SK-MEL-5 (cell line): Measurements from ENCODE around the gene MYG1. TPM values are rescaled to one million over a fixed set of nuclear protein-coding genes. Genes with fewer than 3 reads are reported as not detected.
A peak's percentile ranks its signal among the peaks of the same experiment; 100 is the strongest.

Experiments
- DNase-seq: peaks from one replicate; pipeline ENCODE4 v3.0.0-alpha.2; 2016; ENCODE audit warnings: low read depth, low spot score
- in situ Hi-C: cut with HindIII; loops from 2 replicates; pipeline ENCODE4 v1.10.0; 2016; ENCODE audit warnings: low sequenced_read_pairs, high pct_unique_total_duplicates, low pct_unique_long_range_greater_than_20kb
- total RNA-seq: library from RNA; depleted of rRNA; stranded (reverse); fragments of >200 nt; shearing (Covaris generic); gene quantifications from 2 replicates; pipeline ENCODE4 v1.2.3, GENCODE V29; 2014; rRNA removed

Gene MYG1
- total RNA-seq, 1 experiment from 2014 or later, result 59.4 TPM

DNA sequence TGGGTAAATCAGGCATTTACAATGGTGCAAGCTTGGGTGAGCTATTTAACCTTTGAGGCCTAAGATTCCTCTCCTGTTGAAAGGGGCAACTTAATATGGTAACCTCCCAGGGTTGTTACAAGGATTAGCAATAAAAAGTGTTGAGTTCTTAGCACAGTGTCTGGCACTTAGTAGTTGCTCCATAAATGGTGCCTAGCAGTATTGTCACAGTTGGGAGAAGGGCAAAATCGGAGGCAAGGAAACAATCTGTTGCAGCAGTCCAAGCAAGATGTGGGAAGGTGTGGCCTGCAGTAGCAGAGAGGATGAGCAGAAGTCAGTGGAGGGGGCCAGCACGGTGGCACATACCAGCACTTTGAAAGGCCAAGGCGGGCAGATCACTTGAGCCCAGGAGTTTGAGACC, 44.0 kb downstream of the MYG1 start:
- DNase-seq, result no peak
- in situ Hi-C loops, result no loop called here

DNA sequence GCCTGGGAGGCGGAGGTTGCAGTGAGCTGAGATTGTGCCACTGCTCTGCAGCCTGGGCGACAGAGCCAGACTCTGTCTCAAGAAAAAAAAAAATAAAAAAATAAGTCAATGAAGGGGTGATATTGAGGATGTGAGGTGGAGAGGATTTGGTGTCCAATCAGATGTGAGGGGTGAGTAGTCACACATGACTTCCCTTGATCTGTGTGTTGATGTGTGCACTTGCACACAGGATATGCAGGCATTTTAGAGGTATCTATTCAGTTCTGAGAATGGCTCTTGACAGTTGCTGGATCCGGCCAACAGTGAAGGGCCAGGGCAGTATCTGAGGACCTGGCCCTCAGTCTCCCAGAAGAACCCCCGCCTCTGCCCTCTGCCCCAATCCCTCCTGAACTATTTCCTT, 44.5 kb downstream of the MYG1 start:
- no peak for DNase-seq
- in situ Hi-C loops, result no loop called here

DNA sequence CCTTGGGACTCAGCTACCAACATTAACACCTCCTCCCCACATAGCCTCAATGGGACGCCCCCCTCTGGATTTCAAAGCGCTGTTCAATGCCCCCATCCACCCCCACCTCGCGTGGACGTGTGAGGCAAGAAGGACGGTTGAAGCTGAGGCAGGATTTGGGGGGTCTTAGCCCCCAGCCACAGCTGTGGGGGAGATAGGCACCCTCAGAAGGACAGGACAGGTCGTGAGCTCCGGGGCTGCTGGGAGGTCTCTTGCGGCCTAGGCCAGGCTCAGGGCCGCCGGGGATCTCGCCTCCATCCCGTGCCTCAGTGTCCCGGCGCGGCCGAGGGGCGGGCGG, 45.0 kb downstream of the MYG1 start:
- in situ Hi-C loops, result no loop called here
- no peak for DNase-seq

GRCh38 chr12:53344824-53345485, 45.5 kb downstream of the MYG1 start:
- in situ Hi-C loops, result no loop called here
- peak; percentile 72 for DNase-seq

GRCh38 chr12:53345486-53346188, 46.1 kb downstream of the MYG1 start:
- DNase-seq, result no peak
- in situ Hi-C loops, result no loop called here

DNA sequence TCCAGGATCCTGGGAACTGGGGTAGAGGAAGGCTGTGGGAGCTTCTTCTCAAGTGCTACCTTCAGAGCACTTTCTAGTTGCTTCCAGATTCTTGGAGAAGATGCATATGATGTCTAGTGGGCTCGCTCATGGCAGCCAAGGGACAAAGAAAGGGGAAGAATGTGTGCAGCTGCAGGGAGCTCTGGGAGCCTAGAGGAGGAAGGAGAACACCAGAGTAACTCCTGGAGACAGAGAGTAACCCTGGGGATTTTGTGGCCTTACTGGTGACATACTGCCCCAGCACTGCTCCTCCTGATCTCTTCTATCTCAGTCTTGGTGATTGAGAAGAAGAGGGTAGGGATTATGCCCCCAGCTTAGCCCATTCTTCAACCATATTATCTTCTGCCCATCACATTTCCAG, 47.0 kb downstream of the MYG1 start:
- in situ Hi-C loops, result no loop called here
- DNase-seq, result no peak

GRCh38 chr12:53347905-53348304, 48.4 kb downstream of the MYG1 start:
- in situ Hi-C loops, result no loop called here
- no peak for DNase-seq

DNA sequence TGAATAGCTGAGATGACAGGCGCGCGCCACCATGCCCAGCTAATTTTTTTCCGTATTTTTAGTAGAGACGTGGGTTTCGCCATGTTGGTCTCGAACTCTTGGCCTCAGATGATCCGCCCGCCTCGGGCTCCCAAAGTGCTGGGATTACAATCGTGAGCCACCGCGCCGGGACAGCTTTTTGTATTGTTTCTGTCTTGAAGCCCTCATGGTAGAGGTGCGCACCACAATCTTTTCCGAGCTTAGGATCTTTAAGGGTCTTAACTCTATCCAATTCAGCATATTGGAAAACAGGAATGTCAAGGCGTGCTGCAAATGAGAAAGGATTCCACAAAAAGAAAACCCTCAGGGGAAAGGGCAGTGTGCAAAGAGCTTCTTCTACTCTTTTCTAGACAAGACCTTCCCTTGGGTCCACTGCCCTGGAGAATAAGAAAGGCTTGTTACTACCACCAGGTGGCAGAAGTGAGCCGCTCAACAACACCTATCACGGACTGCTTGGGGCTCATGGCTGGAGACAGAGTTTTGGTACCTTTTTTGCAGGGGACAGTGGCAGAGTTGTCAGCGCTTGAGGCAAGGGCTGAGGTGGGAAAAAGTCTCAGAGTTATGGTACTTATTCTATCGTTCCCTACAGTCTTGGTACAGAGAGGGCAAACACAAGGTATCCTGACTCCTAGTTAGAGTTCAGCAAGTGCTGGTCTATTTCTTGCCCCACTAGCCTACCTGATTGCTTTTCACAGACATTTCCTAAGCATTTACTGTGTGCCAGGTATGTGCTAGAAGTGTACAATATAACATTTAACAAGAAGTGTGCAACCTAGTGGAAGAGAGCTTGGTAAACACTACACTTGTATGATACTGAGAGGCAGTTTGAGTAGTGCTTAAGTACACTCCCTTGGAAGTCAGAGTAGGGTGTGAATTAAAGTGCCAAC, 53.1 kb downstream of the MYG1 start:
- in situ Hi-C loops, result no loop called here

DNA sequence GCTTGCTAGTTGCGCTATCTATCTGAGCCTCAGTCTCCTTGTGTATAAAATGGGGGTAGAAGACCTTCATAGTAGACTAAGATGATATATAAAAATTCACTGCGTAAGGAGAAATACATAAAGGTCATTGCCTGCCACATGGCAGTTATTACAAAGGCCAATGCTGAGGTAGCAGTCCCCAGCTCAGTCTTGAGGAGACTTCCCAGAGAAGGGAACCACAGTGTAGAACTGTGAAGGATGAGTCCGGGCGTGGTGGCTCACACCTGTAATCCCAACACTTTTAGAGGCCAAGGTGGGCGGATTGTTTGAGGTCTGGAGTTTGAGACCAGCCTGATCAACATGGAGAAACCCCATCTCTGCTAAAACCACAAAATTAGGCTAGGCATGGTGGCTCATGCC, 53.8 kb downstream of the MYG1 start:
- in situ Hi-C loops, result no loop called here

More for the DNA sequence above, 53.1 kb downstream of the MYG1 start:
- DNase-seq, result peak; percentile 95

GRCh38 chr12:53355121-53355520, 55.6 kb downstream of the MYG1 start:
- in situ Hi-C loops, result no loop called here
- no peak for DNase-seq

More for the DNA sequence above, 53.8 kb downstream of the MYG1 start:
- no peak for DNase-seq

Other genes with a start within 250 kb of the MYG1 start
- gene TNS2, start 249.6 kb upstream of the MYG1 start, total RNA-seq, result 13.9 and 15.9 TPM in 2 replicates
- gene SPRYD3, start 220.3 kb upstream of the MYG1 start, total RNA-seq, result 31.8 and 32.4 TPM in 2 replicates
- 1.7 and 1.9 TPM in 2 replicates for gene IGFBP6, start 202.0 kb upstream of the MYG1 start, total RNA-seq
- gene SOAT2, start 196.2 kb upstream of the MYG1 start, total RNA-seq, result not detected in 2 replicates
- 11.7 and 16.6 TPM in 2 replicates for gene ZNF740, start 119.0 kb upstream of the MYG1 start, total RNA-seq
- 1.7 and 6.1 TPM in 2 replicates for gene CSAD, start 118.8 kb upstream of the MYG1 start, total RNA-seq
- gene ITGB7, start 92.4 kb upstream of the MYG1 start, total RNA-seq, result 18.8 and 29.2 TPM in 2 replicates
- 5.6 and 7.0 TPM in 2 replicates for gene RARG, start 67.5 kb upstream of the MYG1 start, total RNA-seq
- gene ESPL1, start 31.4 kb upstream of the MYG1 start, total RNA-seq, result 8.3 and 9.2 TPM in 2 replicates
- 531 and 559 TPM in 2 replicates for gene PFDN5, start 4.2 kb upstream of the MYG1 start, total RNA-seq
- gene AAAS, start 21.9 kb downstream of the MYG1 start, total RNA-seq, result 72.2 and 73.3 TPM in 2 replicates
- not detected in 2 replicates for gene SP7, start 36.7 kb downstream of the MYG1 start, total RNA-seq
- gene SP1, start 80.5 kb downstream of the MYG1 start, total RNA-seq, result 38.9 and 40.5 TPM in 2 replicates
- 0.13 TPM in 1 of 2 replicates, not detected in the other for gene AMHR2, start 124.2 kb downstream of the MYG1 start, total RNA-seq
- gene PRR13, start 142.0 kb downstream of the MYG1 start, total RNA-seq, result 101 and 106 TPM in 2 replicates
- gene PCBP2, start 152.4 kb downstream of the MYG1 start, total RNA-seq, result 165 and 176 TPM in 2 replicates
- 10.1 and 11.4 TPM in 2 replicates for gene MAP3K12, start 199.8 kb downstream of the MYG1 start, total RNA-seq
- gene TARBP2, start 201.6 kb downstream of the MYG1 start, total RNA-seq, result 57.3 and 62.8 TPM in 2 replicates
- gene NPFF, start 207.8 kb downstream of the MYG1 start, total RNA-seq, result not detected in 2 replicates